Measurements from ENCODE around the gene SDHB. TPM values are rescaled to one million over a fixed set of nuclear protein-coding genes. Genes with fewer than 3 reads are reported as not detected.

SDHB gene
- total RNA-seq, 1 donor from 2014 or later, result 67.1 TPM

DNA sequence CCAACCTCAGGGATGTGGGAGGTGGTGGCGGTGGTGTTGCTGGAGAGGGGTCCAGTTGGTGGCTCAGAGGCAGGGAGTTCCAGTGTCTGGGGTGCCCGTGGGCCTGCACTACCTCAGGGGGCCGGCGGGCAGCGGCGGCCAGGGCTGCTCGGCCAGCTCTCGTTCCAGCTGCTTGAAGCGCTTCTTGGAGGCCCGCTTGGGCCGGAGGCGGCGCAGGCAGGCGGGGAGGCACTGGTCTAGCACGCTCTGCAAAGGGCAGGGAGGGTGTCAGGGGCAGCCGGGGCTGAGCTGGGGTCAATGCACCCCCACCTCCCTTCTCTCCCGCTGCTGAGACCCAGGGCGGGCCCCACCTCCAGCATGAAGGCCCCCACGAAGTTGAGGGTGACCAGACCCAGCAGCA lies 67.7 kb downstream of the SDHB start:
- no peak for DNase-seq

DNA sequence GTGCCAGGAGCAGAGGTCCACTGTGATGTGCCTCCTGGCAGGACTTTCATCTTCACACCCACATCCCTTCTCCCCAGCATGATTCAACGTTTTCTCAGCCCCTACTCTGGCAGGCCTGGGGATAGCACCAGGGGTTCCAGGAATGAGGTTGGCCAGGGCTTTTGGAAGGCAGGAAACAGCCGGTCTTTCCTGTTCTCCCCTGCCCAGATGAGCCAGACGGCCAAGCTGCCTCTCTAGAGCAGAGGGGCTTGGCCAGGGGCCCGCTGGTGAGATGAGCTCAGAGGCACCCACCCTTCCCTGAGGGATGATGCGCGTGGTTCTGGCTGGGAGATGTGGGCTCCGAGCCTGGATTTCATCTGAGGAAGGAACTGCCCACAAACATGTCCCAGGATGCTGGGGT lies 69.1 kb downstream of the SDHB start:
- no peak for DNase-seq

DNA sequence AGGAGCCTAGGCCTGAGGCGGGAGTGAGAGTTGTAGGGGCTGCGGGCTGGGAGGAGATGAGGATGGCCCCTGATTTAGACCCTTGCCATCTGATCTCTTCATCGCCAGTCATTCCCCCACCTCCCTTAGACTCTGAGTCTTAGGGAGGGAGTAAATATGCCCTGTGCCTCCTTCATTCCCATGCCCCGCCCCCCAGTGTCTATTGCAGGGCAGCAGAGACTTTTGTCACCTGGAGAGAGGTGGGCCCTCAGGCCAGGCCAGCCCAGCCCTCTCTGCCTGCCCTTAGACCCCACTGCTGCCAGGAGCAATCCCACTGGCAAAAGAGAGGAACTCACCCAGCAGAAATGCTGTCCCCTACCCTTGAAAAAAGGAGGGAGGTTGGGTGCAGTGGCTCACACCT lies 70.2 kb downstream of the SDHB start:
- DNase-seq, result no peak

DNA sequence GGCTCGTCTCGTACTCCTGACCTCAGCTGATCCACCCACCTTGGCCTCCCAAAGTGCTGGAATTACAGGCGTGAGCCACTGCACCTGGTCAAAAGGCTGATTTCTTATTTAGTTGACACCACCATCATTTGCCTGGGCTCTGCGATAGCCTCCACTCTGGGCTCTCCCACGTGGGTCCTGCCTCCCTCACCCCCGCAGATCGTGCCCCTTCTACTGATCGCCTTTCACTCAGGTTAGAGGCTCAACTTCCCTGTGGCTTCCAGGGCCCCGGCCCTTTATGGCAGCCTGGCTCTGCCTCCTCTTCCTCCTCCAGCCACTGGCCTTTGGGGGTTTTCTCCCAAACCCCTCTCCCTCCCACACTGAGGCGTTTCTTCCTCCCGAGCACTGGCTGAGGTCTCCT lies 70.9 kb downstream of the SDHB start:
- DNase-seq, result no peak

DNA sequence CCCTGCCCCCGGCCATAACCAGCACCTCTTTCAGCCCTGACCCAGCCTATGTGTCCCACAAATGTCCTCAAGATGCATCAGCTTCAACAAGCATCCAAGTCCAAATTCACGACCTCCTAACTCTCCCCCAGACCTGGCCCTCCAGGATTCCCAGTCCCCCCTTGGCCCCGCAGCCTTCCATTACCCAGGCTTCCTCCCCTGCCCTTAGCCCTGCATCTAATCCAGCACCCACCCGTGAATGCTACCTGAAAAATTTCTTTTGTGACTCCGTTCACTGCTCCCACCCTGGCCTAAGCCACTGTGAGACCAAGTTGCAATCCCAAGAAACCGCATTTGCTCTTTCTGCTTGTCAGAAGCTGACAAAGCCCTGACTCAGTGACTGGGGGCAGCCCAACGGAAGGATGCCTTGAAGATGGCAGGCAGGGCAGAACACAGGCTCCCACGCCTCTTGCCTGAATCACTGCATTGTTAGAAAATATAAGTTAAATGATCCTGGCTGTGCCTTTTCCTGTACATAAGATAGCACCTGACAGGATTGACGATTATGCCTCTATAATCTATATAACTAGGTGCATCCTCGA lies 72.5 kb downstream of the SDHB start:
- DNase-seq, result no peak

DNA sequence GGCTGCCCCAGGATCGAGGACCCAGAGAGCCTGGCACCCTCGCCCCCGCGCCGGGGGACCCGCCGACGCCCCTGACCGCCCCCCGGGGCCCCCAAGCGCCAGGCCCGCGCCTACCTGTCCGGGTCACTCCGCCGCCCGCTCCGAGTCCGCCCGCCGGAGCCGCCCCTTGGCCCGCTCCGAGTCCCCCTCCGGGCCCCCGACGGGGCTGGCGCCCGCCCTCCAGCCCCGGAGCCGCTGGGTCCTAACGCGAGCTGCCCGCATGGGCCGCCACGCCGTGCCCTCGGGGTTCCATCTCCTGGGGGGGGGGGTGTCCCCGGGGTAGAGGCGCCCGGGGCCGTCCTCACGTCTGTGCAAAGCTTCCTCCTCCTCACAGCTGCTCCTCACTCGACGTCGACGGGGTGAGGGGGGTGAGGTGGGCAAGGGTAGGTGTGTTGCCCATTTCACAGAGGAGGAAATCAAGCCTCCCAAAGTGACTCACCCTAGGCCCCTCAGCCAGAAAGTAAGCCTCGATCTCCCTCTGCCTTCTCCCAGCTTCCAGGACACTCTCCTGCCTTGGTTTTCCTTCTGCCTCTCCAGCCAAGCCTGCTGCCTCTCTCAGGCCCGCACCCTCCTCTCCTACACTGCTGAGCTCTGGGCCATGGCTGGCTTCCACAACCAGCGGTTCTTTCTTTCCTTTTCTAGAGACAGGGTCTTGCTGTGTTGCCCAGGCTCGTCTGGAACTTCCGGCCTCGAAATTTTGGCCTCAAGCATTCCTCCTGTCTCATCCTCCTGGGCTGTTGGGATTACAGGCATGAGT lies 73.2 kb downstream of the SDHB start, which contains the start of gene MFAP2:
Gene MFAP2, minus strand, starts transcription at position 148 of the 796 bp plus-strand sequence. CDS start 2,347 bp downstream, outside the sequence.
- no peak for DNase-seq

DNA sequence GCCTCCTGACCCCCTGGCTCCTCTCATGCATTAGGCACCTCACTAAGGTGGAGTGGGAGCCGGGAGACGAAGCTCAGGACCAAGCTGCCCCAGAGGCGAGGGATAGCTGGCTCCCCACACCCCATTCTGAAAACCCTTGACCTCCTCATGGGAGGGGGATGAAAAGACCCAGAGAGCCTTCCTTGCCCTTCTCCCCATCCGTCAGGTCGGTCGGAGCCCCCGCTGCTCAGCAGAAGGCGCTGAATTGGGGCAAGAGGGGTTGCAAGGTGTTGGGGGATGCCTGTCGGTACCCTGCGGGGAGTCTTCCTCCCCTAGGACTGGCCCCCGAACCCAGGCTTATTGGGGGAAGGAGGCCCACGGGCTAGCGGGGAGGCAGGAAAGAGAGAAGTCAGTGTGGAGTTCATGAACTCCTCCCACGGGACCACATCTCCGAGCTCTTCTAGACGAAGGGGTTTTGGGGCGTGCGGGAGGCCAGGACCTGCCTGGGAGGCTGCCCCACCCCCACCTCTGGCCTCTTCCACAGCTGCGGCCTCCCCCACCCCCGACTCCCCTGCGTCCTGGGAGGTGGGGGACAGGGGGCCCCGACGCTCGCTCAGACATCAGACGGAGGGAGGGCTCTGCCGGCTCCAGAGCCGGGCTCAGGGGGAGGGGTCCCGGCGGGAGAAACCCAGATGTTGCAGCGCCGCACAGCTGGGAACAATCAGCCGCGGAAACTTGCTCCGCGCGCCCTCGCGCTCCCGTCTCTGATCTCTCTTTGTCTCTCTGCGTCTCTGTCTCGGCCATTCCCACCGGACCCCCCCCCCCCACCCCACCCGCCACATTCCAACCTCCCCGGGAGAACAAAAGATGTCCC lies 74.1 kb downstream of the SDHB start:
- DNase-seq, result no peak

DNA sequence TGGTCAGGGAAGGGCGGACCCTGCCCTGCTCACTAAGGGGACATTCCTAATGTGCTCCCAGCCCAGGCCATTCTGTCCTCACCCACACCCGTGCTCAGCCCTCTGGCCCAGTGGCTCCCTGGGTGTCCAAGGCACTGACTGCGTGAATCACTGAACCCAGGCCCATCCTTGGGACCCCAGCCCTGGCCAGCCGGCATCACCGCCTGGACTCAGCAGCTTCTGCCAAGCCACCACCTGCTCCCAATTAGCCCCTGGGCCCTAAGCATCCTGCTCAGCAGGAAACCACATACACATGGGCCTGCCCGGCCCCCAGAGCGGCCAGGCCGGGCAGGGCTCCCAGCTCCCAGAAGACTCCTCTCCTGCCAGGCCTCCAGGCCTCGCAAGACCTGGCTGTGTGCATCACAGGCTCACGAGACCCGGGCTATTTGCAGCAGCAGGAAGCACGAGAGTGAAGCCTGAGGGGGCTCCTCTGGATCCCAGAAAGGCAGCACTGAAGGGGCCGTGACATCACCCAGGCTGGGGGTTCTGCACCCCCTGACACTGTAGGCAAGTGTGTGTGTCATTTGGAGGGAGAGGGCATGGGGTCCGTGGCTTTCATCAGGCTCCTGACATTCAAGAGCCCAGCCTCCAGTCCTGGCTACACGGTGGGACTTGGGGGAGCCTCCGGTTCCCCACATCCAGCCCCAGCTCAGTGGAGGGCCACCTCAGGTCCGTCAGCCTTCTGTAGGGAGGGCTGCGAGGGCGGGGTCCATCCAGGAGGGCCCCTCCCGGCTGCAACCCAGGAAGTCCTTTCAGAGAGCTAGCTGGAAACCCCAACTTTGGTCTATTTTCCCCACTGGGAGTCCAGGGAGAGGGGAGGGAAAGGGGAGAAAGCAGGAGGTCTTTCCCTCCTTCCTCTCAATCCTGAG lies 75.0 kb downstream of the SDHB start:
- no peak for DNase-seq

DNA sequence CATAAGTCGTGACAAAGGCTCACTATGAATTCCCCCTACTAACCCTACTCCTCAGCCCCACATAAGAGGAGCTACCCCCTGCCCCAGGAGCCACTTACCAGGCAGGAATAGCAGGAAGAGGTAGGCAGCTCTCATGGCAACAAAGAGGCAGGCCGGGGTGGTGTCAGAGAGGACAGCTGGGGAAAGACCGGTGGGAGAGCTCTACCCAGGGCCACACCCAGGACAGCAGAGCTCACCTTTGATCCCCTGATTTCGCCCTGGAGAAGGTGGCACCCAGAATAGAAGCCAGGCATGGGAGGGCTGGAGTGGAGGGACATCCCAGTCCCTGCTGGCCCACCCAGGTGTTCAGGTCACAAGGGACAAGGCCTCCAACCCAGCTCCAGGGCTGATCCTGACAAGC lies 75.7 kb downstream of the SDHB start:
- no peak for DNase-seq

DNA sequence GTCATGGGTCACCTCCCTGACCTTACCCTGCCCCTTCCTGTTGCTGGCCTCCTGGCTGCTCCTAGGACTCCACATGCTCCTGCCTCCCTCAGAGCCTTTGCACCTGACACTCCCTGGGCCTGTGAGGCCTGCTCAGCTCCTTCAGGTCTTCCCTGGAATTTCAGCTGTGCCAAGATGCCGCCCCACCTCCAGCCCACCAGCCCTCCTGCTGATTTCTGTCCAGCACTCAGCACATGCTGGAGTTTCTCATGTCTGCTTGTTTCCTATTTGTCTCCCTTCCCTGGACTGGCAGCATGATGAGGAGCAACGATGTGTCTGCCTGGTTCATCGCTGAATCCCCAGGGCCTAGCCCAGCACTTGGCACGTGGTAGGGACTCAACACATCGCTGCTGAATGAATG lies 76.5 kb downstream of the SDHB start:
- DNase-seq, result no peak

DNA sequence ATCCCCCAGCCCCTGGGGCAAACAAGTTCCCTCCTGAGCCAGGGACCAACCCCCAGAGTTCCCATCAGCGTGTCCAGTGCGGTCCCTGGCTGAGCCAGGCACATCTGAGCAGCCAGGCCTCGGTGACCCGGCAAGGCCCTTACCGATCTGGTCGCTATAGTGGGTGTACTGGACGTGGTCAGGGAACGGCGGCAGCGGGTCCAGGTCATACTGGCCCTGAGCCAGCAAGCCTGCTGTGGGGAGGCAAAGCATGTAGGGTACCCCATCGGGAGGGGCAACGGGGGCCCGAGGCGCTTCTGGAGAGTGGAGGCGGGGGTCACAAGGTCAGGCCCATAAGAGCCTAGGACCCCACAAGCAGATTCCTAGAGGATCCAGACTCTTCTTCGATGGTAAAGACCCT lies 76.9 kb downstream of the SDHB start:
- no peak for DNase-seq

DNA sequence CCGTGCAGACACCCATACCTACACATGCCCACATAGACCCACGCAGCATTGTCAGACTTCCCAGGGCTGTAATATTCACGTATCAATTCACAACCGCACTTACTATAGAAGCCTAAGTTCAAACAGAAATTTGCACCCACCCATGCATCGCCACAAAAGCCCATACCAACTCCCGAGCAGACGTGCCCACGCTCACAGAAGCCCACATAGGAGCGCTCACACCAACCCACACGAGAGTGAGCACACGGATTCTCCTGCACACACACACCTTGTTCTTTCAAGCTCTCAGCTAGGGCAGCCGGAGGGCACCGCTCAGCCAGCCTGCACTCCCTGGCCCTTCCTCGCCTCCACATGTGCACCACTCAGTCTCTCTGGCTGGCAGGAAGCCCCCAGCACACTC lies 78.0 kb downstream of the SDHB start:
- DNase-seq, result no peak

DNA sequence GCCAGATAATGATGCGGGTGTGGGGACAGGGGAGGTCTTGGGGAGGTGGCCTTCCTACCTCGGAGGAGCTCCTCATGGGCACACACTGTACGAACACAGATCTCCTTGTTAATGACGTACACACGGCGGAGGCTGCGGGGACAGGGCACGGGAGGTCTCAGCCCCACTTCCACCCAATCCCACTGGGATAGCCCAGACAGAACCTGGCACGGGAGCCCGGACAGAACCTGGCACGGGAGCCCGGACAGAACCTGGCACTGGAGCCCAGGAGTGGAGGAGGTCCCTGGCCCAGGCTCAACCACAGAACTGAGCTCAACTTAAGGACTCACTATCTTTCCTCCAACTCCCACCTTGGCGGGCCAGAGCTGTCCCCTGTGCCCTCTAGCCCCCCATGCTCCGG lies 78.6 kb downstream of the SDHB start:
- DNase-seq, result no peak

DNA sequence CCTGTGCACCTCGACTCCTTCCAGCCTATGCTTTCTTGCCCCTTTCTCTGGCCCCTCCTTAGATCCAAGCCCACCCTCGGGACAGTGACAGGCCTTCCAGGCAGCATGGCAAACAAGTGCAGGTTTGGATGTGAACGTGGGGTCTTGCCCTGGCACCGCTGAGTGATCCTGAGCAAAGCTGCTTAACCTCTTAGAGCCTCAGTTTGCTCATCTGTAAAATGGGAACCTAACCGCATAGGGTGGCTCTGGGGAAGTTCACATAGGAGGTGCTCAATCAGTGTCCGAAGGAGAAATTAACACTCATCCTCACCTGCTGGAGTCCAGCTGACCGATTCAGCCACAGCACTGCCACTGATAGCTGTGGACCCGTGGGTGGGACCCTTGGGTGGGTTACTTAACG lies 80.6 kb downstream of the SDHB start:
- no peak for DNase-seq

DNA sequence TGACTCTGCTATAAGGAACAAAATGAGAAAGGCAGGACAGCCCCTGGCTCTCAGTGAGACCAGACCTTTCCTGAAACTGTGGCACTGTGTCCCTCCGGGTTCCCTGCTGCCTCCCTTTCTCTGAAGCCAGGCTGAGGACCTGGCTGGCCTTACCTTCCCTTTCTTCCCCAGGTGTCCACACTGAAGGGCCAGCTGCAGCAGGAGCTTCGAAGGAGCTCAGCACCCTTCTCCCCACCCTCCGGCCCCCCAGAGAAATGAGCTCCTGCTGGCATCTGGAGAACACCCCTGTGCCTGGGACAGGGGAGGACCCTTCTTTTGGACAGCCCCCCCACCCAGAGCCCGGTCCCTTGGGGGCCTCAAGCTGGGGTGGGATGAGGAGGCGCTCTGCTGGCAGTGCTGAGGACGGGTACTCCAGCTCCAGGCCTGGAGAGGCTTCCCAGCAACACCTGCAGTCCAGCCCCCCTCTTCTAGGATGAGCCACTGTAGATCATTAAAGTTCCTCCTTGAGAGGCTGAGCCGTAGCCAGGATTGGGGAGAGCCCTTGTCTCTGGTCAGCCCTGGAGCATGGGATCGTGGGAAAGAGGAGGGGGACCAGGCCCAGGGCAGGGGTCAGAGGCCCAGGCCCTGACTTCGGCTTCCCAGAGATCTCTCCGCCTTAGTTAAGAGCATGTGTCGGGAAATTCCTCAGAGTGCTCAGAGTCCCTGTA lies 81.5 kb downstream of the SDHB start:
- DNase-seq, result no peak

DNA sequence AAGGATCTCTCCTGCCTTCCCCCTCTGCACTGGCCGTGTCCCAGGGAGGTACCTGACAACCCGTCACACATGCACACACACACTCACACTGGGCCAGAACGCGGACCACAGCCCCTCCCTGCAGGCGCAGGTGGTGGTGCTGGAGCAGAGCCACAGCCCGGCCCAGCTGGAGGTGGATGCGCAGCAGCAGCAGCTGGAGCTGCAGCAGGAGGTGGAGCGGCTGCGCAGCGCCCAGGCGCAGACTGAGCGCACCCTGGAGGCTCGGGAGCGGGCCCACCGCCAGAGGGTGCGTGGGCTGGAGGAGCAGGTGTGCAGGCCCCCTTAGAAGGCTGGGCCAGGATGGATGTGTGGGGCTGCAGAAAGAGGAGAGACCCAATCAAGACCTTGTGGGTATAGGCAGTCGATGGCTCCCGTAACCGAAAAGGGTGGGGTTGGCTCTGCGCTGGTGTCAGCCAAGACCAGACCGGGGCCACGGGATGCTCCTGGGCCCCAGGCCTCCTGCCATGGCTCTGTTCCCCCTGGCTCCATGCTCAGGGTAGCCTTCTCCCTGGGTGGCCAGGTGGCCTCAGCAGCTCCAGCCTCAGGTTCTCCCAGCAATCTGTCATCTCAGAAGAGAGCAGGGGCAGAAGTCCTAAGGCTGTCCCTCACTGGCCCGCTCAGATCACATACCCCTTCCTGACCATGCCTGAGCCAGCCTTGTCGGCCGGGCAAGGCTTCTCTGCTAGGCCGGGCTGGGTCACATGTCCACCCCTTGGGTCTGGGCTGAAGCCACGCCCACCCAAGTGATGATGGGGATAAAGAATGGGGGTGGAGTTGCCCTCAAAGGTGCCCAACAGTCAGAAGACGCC lies 82.3 kb downstream of the SDHB start:
- DNase-seq, result no peak

DNA sequence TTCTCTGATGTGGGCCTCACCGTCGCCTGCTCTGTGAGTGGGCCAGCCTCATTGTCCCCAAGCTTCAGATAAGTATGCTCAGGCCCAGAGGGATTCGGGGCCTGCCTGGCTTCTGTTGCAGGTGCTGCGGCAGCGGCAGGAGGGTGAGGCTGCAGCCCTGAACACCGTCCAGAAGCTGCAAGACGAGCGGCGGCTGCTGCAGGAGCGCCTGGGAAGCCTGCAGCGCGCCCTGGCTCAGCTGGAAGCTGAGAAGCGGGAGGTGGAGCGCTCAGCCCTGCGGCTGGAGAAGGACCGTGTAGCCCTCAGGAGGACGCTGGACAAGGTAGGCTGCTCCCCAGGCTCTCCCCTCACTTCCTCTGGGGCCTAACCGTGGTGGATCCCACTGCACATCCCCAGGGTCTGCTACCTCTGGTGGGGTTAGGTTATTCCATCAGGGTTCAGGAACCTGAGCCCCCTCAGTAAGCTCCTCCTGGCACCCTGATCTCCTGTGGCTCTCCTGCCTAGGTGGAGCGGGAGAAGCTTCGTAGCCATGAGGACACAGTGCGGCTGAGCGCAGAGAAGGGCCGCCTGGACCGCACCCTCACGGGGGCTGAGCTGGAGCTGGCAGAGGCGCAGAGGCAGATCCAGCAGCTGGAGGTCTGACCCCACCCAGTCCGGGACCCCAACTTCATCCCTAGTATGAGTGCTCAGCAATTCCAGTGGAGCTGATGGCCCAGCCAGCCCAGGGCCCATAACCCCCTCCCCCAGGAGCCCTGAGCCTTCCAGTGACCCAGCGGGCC lies 83.5 kb downstream of the SDHB start:
- DNase-seq, result no peak

DNA sequence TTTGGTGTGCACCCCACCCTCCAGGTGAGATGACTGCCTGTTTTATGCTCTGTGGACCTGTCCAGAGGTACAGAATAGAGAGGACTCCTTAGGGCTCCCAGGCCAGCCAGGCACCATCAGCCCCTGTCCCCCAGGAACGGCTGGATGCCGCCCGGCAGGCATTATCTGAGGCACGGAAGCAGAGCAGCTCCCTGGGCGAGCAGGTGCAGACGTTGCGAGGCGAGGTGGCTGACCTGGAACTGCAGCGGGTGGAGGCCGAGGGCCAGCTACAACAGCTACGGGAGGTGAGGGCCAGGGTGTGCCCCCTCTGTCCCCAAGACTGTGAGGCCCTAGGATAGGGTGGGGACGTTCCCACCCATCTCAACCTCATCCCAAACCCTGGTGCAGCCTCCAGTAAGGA lies 84.2 kb downstream of the SDHB start:
- DNase-seq, result no peak

DNA sequence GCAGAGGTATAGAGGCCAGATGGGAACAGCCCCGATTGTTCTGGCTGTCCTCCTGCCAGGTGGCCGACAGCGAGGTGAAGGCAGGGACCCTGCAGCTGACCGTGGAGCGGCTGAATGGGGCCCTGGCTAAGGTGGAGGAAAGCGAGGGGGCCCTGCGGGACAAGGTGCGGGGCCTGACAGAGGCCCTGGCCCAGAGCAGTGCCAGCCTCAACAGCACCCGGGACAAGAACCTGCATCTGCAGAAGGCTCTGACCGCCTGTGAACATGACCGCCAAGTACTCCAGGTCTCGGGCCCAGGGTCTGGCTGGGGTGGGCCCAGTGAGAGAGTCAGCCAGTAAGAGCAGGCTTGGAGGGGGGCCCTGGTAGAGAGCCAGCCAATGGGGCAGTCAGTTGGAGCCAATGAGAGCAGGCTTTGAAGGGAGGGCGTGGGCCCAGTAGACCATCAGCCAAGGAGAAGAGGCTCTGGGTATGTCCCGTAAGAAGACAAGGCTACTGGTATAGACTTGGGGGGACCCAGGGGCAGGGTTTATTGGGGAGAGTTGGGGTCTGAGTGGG lies 84.7 kb downstream of the SDHB start:
- no peak for DNase-seq

Data from occipital lobe (tissue), 2 donors.